ENCODE measurements around the gene ANO4. TPM values are rescaled to one million over a fixed set of nuclear protein-coding genes. Genes with fewer than 3 reads are reported as not detected.

The ANO4 gene
- total RNA-seq, 1 experiment from 2014 or later: 5.7 TPM

GRCh38 chr12:100995771-100996170, 201.2 kb downstream of the ANO4 start:
- no peak overlapping the region for H3T11ph ChIP-seq (ENCODE audit: low read length)
- no peak overlapping the region for H3K18ac ChIP-seq (ENCODE audit: insufficient read length, low read depth, low read length)
- H2BK5ac ChIP-seq (ENCODE audit: insufficient read length, low read length): no peak overlapping the region
- H2BK20ac ChIP-seq (ENCODE audit: low read depth, low read length, poor library complexity, severe bottlenecking): no peak overlapping the region
- H3K4me2 ChIP-seq (ENCODE audit: insufficient read depth, insufficient read length, low read length): no peak overlapping the region
- H3K23me2 ChIP-seq (ENCODE audit: insufficient read length, low read depth, low read length, poor library complexity, severe bottlenecking): no peaks in the 10 kb centered on the region
- no peak overlapping the region for H3K9ac ChIP-seq (ENCODE audit: extremely low read depth, insufficient read length, low read length)
- H3K4me3 Mint-ChIP-seq: no peak overlapping the region
- H3K27me3 Mint-ChIP-seq (ENCODE audit: low read depth): no peaks in the 10 kb centered on the region
- TF ChIP-seq CTCF (conservative IDR thresholded peaks at IDR 0.05): no peak
- no peak overlapping the region for H2BK12ac ChIP-seq (ENCODE audit: insufficient read length, low read depth, low read length)
- H3K79me2 ChIP-seq (ENCODE audit: insufficient read depth, low read length): no peaks in the 10 kb centered on the region
- no peaks in the 10 kb centered on the region for H4K20me1 ChIP-seq (ENCODE audit: control insufficient read depth, insufficient read depth, insufficient read length)
- no peak overlapping the region for H3K56ac ChIP-seq (ENCODE audit: insufficient read length, low read depth, low read length)
- no peak overlapping the region for H3K23ac ChIP-seq (ENCODE audit: insufficient read length, low read depth, low read length)
- no peak overlapping the region for H2BK120ac ChIP-seq (ENCODE audit: low read depth, low read length, poor library complexity, severe bottlenecking)
- no peak overlapping the region for H4K91ac ChIP-seq (ENCODE audit: insufficient read length, low read depth, low read length)
- H3K27ac ChIP-seq (ENCODE audit: insufficient read length, low read depth, low read length): no peak overlapping the region
- no peak overlapping the region for H3K4ac ChIP-seq (ENCODE audit: low read depth, low read length)
- H3K9me3 Mint-ChIP-seq: no peaks in the 10 kb centered on the region
- no peak overlapping the region for H2AFZ ChIP-seq (ENCODE audit: low read length)
- H4K8ac ChIP-seq (replicated peaks; ENCODE audit: insufficient read length, low read depth, low read length): no peak overlapping the region
- H3K14ac ChIP-seq (ENCODE audit: insufficient read depth, low read length): no peak overlapping the region
- H3K27ac Mint-ChIP-seq: no peak overlapping the region
- H3K9me3 ChIP-seq (ENCODE audit: control insufficient read depth, low read depth, low read length): no peaks in the 10 kb centered on the region
- no CpG with 5 or more reads among the region's 4 CpGs for WGBS (ENCODE audit: extremely low coverage, insufficient read length, low lambda C conversion rate)
- peaks cover 12 to 16% of the 10 kb centered on the region in 2 experiments for H3K4me1 Mint-ChIP-seq
- H3K79me1 ChIP-seq (ENCODE audit: insufficient read depth, low read depth, low read length, poor library complexity, severe bottlenecking): no peaks in the 10 kb centered on the region
- no peak overlapping the region for H2BK15ac ChIP-seq (ENCODE audit: low read depth, low read length)
- no peaks in the 10 kb centered on the region for H3K4me1 ChIP-seq (ENCODE audit: insufficient read depth, low read length)
- DNase-seq: no peak
- no peak overlapping the region for H2AK5ac ChIP-seq (ENCODE audit: insufficient read length, low read length)
- H3K36me3 Mint-ChIP-seq (ENCODE audit: insufficient read depth in 1 of 3, low read depth in 3 of 3): no peaks in the 10 kb centered on the region
- H3K27me3 ChIP-seq (ENCODE audit: insufficient read depth, low read length): no peaks in the 10 kb centered on the region
- no peak overlapping the region for H4K5ac ChIP-seq (ENCODE audit: insufficient read length, low read depth, low read length)
